ENCODE measurements around the gene DSCAML1. TPM values are rescaled to one million over a fixed set of nuclear protein-coding genes. Genes with fewer than 3 reads are reported as not detected.

DSCAML1 gene
- total RNA-seq, 2 experiments from 2014 or later = not detected

- no peak for TF ChIP-seq EZH2phosphoT487 (IDR thresholded peaks at IDR 0.05; ENCODE audit: borderline replicate concordance, low read depth, low read length)
- TF ChIP-seq, protein P1, sequence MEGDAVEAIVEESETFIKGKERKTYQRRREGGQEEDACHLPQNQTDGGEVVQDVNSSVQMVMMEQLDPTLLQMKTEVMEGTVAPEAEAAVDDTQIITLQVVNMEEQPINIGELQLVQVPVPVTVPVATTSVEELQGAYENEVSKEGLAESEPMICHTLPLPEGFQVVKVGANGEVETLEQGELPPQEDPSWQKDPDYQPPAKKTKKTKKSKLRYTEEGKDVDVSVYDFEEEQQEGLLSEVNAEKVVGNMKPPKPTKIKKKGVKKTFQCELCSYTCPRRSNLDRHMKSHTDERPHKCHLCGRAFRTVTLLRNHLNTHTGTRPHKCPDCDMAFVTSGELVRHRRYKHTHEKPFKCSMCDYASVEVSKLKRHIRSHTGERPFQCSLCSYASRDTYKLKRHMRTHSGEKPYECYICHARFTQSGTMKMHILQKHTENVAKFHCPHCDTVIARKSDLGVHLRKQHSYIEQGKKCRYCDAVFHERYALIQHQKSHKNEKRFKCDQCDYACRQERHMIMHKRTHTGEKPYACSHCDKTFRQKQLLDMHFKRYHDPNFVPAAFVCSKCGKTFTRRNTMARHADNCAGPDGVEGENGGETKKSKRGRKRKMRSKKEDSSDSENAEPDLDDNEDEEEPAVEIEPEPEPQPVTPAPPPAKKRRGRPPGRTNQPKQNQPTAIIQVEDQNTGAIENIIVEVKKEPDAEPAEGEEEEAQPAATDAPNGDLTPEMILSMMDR (conservative IDR thresholded peaks at IDR 0.05; ENCODE audit: low read length) = no peak
- Histone ChIP-seq H3K36me3 (ENCODE audit: insufficient read depth, low read length) (no peaks in the 10 kb centered on the region), H3K9me3 (ENCODE audit: low read length) (no peaks in the 10 kb centered on the region), H3K9me2 (ENCODE audit: insufficient read depth, low read length) (no peaks in the 10 kb centered on the region), H3K79me2 (ENCODE audit: insufficient read depth, low read depth, low read length) (no peaks in the 10 kb centered on the region), H3K4me1 (ENCODE audit: insufficient read depth, low read length, poor library complexity, severe bottlenecking) (no peaks in the 10 kb centered on the region), H4K20me1 (ENCODE audit: insufficient read depth, low read length) (no peaks in the 10 kb centered on the region), H2AFZ (ENCODE audit: low read length) (no peak overlapping the region), H3K27ac (ENCODE audit: low read depth, low read length, poor library complexity, severe bottlenecking) (no peak overlapping the region), H3K4me2 (ENCODE audit: low read length) (no peak overlapping the region), H3K4me3 (ENCODE audit: low read depth, low read length, poor library complexity, severe bottlenecking) (no peak overlapping the region)
- BruUV-seq (replicated peaks) = no TSS peak
- DNase-seq (ENCODE audit: low spot score) = no peak
- CTCF ChIA-PET (ENCODE audit: unreplicated experiment) = no interaction called here
- intact Hi-C loops (cut with micrococcal nuclease; ENCODE audit: unreplicated experiment) = no loop called here
- POLR2A ChIA-PET = no interaction called here
These were observed 33.8 kb upstream of the DSCAML1 start for GRCh38 chr11:117830674-117831351.

DNA sequence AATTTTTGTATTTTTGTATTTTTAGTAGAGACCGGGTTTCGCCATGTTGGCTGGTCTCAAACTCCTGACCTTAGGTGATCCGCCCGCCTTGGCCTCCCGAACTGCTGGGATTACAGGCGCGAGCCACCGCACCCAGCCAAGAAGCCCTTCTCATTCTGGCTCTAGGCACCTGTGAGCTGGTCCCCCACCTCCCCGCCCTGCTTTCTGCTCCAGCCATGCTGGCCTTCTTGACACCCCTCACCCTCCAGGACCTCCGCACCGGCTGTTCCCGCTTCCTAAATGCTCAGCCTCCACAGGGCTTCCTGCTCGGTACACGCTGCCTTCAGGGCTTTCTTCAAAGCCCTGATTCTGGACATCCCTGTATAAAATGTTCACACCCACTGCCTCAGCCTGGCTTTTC is 33.1 kb upstream of the DSCAML1 start:
- BruUV-seq (replicated peaks) = no TSS peak
- Histone ChIP-seq H3K4me2 (ENCODE audit: low read length) (no peak overlapping the region), H2AFZ (ENCODE audit: low read length) (no peak overlapping the region), H4K20me1 (ENCODE audit: insufficient read depth, low read length) (no peaks in the 10 kb centered on the region), H3K36me3 (ENCODE audit: insufficient read depth, low read length) (no peaks in the 10 kb centered on the region), H3K4me3 (ENCODE audit: low read depth, low read length, poor library complexity, severe bottlenecking) (no peak overlapping the region), H3K4me1 (ENCODE audit: insufficient read depth, low read length, poor library complexity, severe bottlenecking) (no peaks in the 10 kb centered on the region), H3K9me2 (ENCODE audit: insufficient read depth, low read length) (no peaks in the 10 kb centered on the region), H3K9me3 (ENCODE audit: low read length) (no peaks in the 10 kb centered on the region), H3K79me2 (ENCODE audit: insufficient read depth, low read depth, low read length) (no peaks in the 10 kb centered on the region), H3K27ac (ENCODE audit: low read depth, low read length, poor library complexity, severe bottlenecking) (no peak overlapping the region)
- CTCF ChIA-PET (ENCODE audit: unreplicated experiment) = no interaction called here
- TF ChIP-seq, protein P1 (conservative IDR thresholded peaks at IDR 0.05; ENCODE audit: low read length) = no peak
- no peak for TF ChIP-seq EZH2phosphoT487 (IDR thresholded peaks at IDR 0.05; ENCODE audit: borderline replicate concordance, low read depth, low read length)
- DNase-seq (ENCODE audit: low spot score) = no peak
- intact Hi-C loops (cut with micrococcal nuclease; ENCODE audit: unreplicated experiment) = no loop called here
- POLR2A ChIA-PET = no interaction called here

DNA sequence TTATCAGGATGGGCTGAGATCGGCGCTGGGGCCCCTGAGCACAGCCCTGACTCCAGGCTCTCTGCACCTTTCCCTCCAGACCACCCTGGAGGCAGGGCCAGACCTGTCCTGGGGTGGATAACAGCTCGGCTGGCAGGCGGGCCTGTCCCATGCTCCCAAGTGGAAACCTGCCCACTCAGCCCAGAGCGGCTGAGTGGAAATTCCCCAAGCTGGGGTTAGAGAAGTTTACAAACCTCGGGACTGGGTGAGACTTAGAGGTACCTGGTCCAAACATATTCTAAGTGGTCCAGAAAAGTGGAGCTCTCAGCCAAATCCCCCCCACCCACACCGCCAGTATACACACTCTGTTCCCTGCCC is 32.3 kb upstream of the DSCAML1 start:
- Histone ChIP-seq H3K9me3 (ENCODE audit: low read length) (no peaks in the 10 kb centered on the region), H3K79me2 (ENCODE audit: insufficient read depth, low read depth, low read length) (no peaks in the 10 kb centered on the region), H3K4me3 (ENCODE audit: low read depth, low read length, poor library complexity, severe bottlenecking) (no peak overlapping the region), H3K9me2 (ENCODE audit: insufficient read depth, low read length) (no peaks in the 10 kb centered on the region), H3K4me1 (ENCODE audit: insufficient read depth, low read length, poor library complexity, severe bottlenecking) (no peaks in the 10 kb centered on the region), H3K27ac (ENCODE audit: low read depth, low read length, poor library complexity, severe bottlenecking) (no peak overlapping the region), H2AFZ (ENCODE audit: low read length) (no peak overlapping the region), H3K36me3 (ENCODE audit: insufficient read depth, low read length) (no peaks in the 10 kb centered on the region), H4K20me1 (ENCODE audit: insufficient read depth, low read length) (no peaks in the 10 kb centered on the region), H3K4me2 (ENCODE audit: low read length) (no peak overlapping the region)
- TF ChIP-seq, protein P1 (conservative IDR thresholded peaks at IDR 0.05; ENCODE audit: low read length) = no peak
- TF ChIP-seq EZH2phosphoT487 (IDR thresholded peaks at IDR 0.05; ENCODE audit: borderline replicate concordance, low read depth, low read length) = no peak
- ChIA-PET CTCF (ENCODE audit: unreplicated experiment) (no interaction called here), POLR2A (no interaction called here)
- intact Hi-C loops (cut with micrococcal nuclease; ENCODE audit: unreplicated experiment) = no loop called here
- no peak for DNase-seq (ENCODE audit: low spot score)
- BruUV-seq (replicated peaks) = no TSS peak

Data from OCI-LY7 (cell line).